ENCODE results near the gene CFAP46. TPM values are rescaled to one million over a fixed set of nuclear protein-coding genes. Genes with fewer than 3 reads are reported as not detected.
A peak's percentile ranks its signal among the peaks of the same experiment; 100 is the strongest.

CFAP46 gene
- 10 to 100 TPM in 2 of 6 donors, 1 to 10 TPM in 3, under 1 TPM in 1; 0.60 to 28.3 (median 8.0) TPM for total RNA-seq

DNA sequence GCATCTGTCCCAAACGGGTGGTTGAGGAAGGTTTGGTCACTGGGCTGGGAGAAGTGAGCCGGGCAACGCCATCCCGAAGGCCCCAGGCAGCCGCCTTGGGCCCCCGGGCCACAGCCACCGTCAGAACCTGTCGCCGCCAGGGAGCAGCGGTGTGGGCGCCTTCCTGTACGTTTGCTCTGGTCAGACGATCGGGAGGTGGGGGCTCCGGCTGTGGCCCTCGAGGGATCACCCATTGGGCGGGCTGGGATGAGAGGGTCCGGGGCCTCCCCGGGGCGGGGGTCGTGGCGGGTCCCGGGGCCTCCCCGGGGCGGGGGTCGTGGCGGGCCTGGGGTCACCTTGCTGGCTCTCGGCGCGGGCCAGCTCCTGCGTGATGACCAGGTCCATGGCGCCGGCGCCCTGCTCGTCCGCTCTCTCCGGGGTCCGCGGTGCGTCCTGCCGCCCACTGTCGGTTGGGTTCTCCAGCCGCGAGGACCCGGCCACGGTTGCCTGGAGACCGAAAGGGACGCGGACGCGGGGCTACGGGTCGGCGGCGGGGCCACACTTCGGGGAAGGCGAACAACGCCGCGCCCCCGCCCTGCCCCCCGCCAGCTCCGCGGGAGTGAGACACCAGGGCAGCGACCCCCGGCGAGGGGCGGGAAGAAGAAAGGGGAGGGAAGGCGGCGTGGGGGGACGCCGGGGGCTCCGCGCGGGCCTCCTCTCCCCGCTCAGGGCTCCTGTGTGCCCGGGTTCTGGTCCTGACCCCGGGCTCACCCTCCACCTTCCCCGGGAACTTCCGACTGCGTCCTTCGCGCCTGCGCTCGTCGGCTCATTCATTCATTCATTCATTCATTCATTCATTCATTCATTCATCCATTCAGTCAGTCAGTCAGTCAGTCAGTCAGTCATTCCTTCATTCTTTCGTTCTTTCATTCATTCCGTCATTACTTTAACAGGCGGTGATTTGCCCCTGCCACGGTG is at the start of gene CFAP46:
TSS of gene CFAP46 (minus strand) at position 470 of the 957 bp plus-strand sequence. CDS start at position 384, 86 bp downstream.
- peaks cover 0 to 18% (median 9%) of the 10 kb centered on the region in 4 donors for H3K27me3 ChIP-seq
- DNase-seq (peak; percentile 51 to 93), ATAC-seq (ENCODE audit: low FRiP score in 2 of 2) (peak in 1 of 2 donors; percentile 54)
- no peaks in the 10 kb centered on the region for H3K36me3 ChIP-seq
- TF ChIP-seq EP300 (IDR thresholded peaks at IDR 0.05): no peak
- TF ChIP-seq POLR2AphosphoS5 (IDR thresholded peaks at IDR 0.05): peak in 1 of 2 donors; percentile 53
- TF ChIP-seq POLR2A (IDR thresholded peaks at IDR 0.05): no peak
- peaks cover 6 to 18% (median 13%) of the 10 kb centered on the region in 4 donors for H3K4me1 ChIP-seq
- 2 to 4% methylated on average over 20 to 49 of the region's 90 CpGs for WGBS, 2 donors
- no peaks in the 10 kb centered on the region for H3K9me3 ChIP-seq
- peak within 1 kb of the TSS in 3 of 4 donors; percentile 52 to 59 (median 59) for H3K4me3 ChIP-seq
- peak within 1 kb of the TSS in 1 of 4 donors; percentile 49 for H3K27ac ChIP-seq

DNA sequence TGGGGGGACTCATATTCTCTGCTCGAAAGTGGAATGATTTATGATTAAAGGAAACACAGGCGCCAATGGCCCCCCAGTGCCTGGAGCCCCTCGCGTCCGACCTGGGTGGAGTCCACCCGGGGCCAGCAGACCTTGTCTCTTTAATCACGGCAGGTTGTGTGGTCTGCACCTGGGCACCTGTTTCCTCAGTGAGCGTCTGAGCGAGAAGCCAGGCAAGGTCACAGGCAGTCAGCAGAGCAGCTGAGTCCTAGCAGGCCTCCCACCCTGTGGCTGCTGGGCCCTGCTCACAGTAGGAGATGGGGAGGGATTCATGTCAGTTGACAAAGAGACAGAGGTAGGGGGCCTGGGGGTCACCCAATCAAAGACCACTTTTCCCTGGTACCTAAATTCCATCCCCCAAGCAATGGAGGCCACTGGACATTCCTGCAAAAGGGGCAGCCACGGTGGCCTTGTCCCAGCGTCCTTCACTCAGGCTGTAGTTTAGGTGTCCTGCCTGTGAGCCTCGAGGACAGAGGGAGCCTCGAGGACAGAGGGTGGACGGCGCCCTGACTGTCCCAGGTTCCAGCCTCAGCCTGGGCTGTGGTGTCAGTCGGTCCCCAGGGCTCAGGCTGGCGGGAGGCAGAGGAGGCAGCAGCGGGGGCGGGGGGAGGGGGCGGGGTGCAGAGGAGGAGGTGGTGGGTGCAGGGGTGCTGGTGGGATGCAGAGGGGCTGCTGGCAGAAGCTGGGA is 49.5 kb upstream of the CFAP46 start:
- Histone ChIP-seq H3K36me3 (no peaks in the 10 kb centered on the region), H3K4me1 (no peaks in the 10 kb centered on the region), H3K27ac (no peak overlapping the region), H3K27me3 (no peaks in the 10 kb centered on the region), H3K9me3 (no peaks in the 10 kb centered on the region), H3K4me3 (no peak overlapping the region)
- DNase-seq (no peak), ATAC-seq (ENCODE audit: low FRiP score in 2 of 2) (no peak)
- 65 to 72% methylated on average over 15 to 17 of the region's 20 CpGs for WGBS, 2 donors
- TF ChIP-seq EP300 (IDR thresholded peaks at IDR 0.05) (no peak), POLR2AphosphoS5 (IDR thresholded peaks at IDR 0.05) (no peak), POLR2A (IDR thresholded peaks at IDR 0.05) (no peak)
- TF ChIP-seq, protein P1, sequence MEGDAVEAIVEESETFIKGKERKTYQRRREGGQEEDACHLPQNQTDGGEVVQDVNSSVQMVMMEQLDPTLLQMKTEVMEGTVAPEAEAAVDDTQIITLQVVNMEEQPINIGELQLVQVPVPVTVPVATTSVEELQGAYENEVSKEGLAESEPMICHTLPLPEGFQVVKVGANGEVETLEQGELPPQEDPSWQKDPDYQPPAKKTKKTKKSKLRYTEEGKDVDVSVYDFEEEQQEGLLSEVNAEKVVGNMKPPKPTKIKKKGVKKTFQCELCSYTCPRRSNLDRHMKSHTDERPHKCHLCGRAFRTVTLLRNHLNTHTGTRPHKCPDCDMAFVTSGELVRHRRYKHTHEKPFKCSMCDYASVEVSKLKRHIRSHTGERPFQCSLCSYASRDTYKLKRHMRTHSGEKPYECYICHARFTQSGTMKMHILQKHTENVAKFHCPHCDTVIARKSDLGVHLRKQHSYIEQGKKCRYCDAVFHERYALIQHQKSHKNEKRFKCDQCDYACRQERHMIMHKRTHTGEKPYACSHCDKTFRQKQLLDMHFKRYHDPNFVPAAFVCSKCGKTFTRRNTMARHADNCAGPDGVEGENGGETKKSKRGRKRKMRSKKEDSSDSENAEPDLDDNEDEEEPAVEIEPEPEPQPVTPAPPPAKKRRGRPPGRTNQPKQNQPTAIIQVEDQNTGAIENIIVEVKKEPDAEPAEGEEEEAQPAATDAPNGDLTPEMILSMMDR (IDR thresholded peaks at IDR 0.05): no peak

DNA sequence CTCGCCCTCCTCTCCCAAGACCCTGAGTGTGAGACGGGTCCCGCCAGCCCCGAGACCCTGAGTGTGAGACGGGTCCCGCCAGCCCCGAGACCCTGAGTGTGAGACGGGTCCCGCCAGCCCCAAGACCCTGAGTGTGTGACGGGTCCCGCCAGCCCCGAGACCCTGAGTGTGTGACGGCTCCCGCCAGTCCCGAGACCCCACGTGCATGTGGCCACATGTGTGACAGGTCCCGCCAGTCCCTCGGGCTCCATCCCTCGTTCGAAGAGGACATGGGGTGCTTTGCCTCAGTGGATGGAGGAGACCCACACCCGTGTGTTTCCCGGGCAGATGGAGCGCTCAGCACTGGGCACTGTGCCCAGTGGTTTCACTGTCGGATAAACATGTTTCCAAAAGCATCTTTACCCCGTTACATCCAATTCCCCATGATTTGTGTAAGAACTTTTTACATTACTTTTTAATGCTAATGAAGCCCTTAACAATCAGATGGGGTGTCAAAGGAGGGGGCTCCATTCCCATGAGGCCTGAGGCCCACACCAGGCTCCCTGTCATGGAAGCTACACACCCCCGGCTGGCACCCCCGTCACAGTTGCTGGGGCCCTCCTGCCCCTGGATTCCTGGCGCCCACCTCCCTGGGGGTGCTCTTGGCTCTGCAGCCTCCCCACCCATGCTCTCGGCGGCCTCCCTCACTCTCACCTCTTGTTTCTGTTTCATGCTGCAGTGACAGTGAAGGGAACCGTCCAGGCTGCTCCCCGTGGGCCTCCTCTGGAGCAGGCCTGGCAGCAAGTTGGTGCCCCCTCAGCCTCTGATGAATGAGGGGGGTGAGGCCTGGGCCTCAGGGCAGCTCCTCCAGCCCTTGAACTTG is 48.5 kb upstream of the CFAP46 start:
- H3K27me3 ChIP-seq: no peaks in the 10 kb centered on the region
- H3K9me3 ChIP-seq: no peaks in the 10 kb centered on the region
- H3K4me3 ChIP-seq: no peak overlapping the region
- TF ChIP-seq, protein P1 (IDR thresholded peaks at IDR 0.05): no peak
- TF ChIP-seq POLR2AphosphoS5 (IDR thresholded peaks at IDR 0.05): no peak
- TF ChIP-seq POLR2A (IDR thresholded peaks at IDR 0.05): no peak
- no peak for TF ChIP-seq EP300 (IDR thresholded peaks at IDR 0.05)
- H3K27ac ChIP-seq: no peak overlapping the region
- H3K4me1 ChIP-seq: no peaks in the 10 kb centered on the region
- no peak for ATAC-seq (ENCODE audit: low FRiP score in 2 of 2)
- no peaks in the 10 kb centered on the region for H3K36me3 ChIP-seq
- peak in 1 of 2 donors; percentile 62 for DNase-seq
- 77 to 78% methylated on average over 21 to 28 of the region's 32 CpGs for WGBS, 2 donors

DNA sequence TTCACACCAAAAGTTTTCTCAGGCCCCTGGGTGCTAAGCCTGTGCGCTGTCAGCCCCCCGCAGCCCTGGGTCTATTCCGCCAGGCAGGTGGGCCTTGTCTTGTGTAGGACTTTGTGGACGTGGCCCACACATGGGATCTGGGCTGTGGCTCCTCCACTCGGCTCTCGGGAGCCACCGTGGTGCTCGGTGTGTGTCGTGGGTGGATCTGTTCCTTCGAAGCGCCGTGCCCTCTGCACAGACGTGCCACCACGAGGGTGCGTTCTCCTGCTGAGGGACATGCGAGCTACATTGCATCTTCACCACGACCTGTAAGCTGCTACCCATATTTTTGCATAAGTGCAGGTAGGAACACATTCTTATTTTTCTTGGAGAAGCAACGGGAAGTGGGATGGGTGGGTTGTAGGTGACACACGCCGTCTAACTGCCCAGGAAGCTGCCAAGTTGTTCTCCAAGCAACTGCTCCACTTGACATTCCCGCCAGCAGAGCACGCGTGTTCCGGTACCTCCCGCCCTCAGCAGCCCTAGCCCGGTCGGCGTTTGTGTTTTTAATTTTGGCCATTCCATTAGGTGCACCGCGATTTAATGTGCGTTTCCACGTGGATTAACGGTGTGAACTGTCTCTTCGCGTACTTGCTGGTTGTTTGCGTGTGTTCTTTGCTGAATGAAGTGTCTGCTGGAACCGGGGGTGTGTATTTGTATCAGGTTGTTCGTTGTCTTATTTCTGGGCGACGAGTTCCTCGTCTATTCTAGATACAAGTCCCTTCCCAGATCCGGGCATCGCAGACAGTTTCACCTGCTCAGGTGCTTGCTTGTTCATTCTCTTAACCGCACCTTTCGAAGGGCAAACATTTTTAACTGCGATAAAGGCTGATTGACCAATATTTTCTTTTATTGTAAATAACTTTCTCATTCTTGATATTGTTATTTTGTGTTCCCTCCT is 47.4 kb upstream of the CFAP46 start:
- H3K4me3 ChIP-seq: no peak overlapping the region
- H3K9me3 ChIP-seq: no peaks in the 10 kb centered on the region
- no peak for TF ChIP-seq POLR2AphosphoS5 (IDR thresholded peaks at IDR 0.05)
- TF ChIP-seq, protein P1 (IDR thresholded peaks at IDR 0.05): no peak
- TF ChIP-seq POLR2A (IDR thresholded peaks at IDR 0.05): no peak
- no peak for TF ChIP-seq EP300 (IDR thresholded peaks at IDR 0.05)
- DNase-seq (no peak), ATAC-seq (ENCODE audit: low FRiP score in 2 of 2) (no peak)
- no peaks in the 10 kb centered on the region for H3K27me3 ChIP-seq
- peaks cover 0 to 7% (median 0%) of the 10 kb centered on the region in 4 donors for H3K4me1 ChIP-seq
- H3K36me3 ChIP-seq: no peaks in the 10 kb centered on the region
- 88 to 90% methylated on average over 31 to 46 of the region's 46 CpGs for WGBS, 2 donors
- no peak overlapping the region for H3K27ac ChIP-seq

All from upper lobe of left lung (tissue), 6 donors.